CD8-positive, alpha-beta memory T cell (primary cell): ENCODE measurements around the gene FSTL3. TPM values are rescaled to one million over a fixed set of nuclear protein-coding genes. Genes with fewer than 3 reads are reported as not detected.
"Not testable (repeated sequence)": the region's sequence is repeated elsewhere in the genome, so short reads cannot be mapped to it uniquely, and the experiment has no call there.

Source experiments
- CTCF ChIA-PET: fragments of 350-600 bp; sonication (Branson Sonifier 250); formaldehyde crosslinking; loops from one replicate; lab custom pipeline; 2021; ENCODE audit warnings: antibody characterized with exemption; lab: Charles Lee
- POLR2A ChIA-PET: fragments of 350-600 bp; sonication (Branson Sonifier 250); formaldehyde crosslinking; loops from one replicate; lab custom pipeline; 2021; ENCODE audit warnings: antibody characterized with exemption; lab: Charles Lee
- DNase-seq, 5 donors: peaks; one replicate each; pipeline versions ENCODE4 v3.0.0 to v3.0.0-alpha.2; 2020 to 2022; ENCODE audit warnings: mixed read lengths in 1 of 5
- H3K27ac ChIP-seq: one replicate; pipeline ENCODE4 v1.7.0; 2013; ENCODE audit warnings: low read depth, mild to moderate bottlenecking, low read length, moderate library complexity
- H3K27me3 ChIP-seq: 2 replicates; pipeline ENCODE4 v1.7.0; 2013; ENCODE audit warnings: low read length, mild to moderate bottlenecking; ENCODE audit not compliant: insufficient read depth, poor library complexity, severe bottlenecking
- H3K36me3 ChIP-seq: 2 replicates; pipeline ENCODE4 v1.7.0; 2013; ENCODE audit warnings: mild to moderate bottlenecking, low read length, moderate library complexity; ENCODE audit not compliant: insufficient read depth
- H3K4me1 ChIP-seq: 2 replicates; pipeline ENCODE4 v1.7.0; 2013; ENCODE audit warnings: mild to moderate bottlenecking, low read length, moderate library complexity; ENCODE audit not compliant: insufficient read depth
- H3K4me3 ChIP-seq: 2 replicates; pipeline ENCODE4 v1.7.0; 2013; ENCODE audit warnings: mild to moderate bottlenecking, low read length
- H3K9me3 ChIP-seq: 2 replicates; pipeline ENCODE4 v1.7.0; 2013; ENCODE audit warnings: mild to moderate bottlenecking, low read length
- H3K27ac Mint-ChIP-seq, 8 donors: one replicate each; pipeline ENCODE4 v1.8.0; 2020 to 2021; ENCODE audit warnings: mixed read lengths in 8 of 8, mild to moderate bottlenecking in 6 of 8, inconsistent platforms in 3 of 8, moderate library complexity in 3 of 8
- H3K27me3 Mint-ChIP-seq, 2 donors: one replicate each; pipeline ENCODE4 v1.8.0; 2020 to 2021; ENCODE audit warnings: mixed read lengths in 2 of 2, mild to moderate bottlenecking in 1 of 2, moderate library complexity in 1 of 2
- H3K36me3 Mint-ChIP-seq, 3 donors: one replicate each; pipeline ENCODE4 v1.8.0; 2020 to 2021; ENCODE audit warnings: mixed read lengths in 3 of 3, inconsistent platforms in 1 of 3, mild to moderate bottlenecking in 1 of 3
- H3K4me1 Mint-ChIP-seq, 3 donors: one replicate each; pipeline ENCODE4 v1.8.0; 2020 to 2021; ENCODE audit warnings: mixed read lengths in 3 of 3, inconsistent platforms in 1 of 3, mild to moderate bottlenecking in 1 of 3
- H3K4me3 Mint-ChIP-seq, 7 donors: one replicate each; pipeline ENCODE4 v1.8.0; 2020 to 2021; ENCODE audit warnings: mixed read lengths in 7 of 7, mild to moderate bottlenecking in 6 of 7, moderate library complexity in 4 of 7, inconsistent platforms in 2 of 7
- H3K9me3 Mint-ChIP-seq, 5 donors: one replicate each; pipeline ENCODE4 v1.8.0; 2020 to 2022; ENCODE audit warnings: mixed read lengths in 5 of 5, mild to moderate bottlenecking in 3 of 5, moderate library complexity in 2 of 5, inconsistent platforms in 1 of 5
- polyA plus RNA-seq: library from polyadenylated mRNA; unstranded; fragments of 300-500 nt; fragmentation: Illumina TruSeq; gene quantifications from one replicate; pipeline ENCODE4 v1.2.3, GENCODE V29; 2021
- total RNA-seq, 2 experiments: library from RNA; stranded (reverse); gene quantifications; one replicate each; pipeline ENCODE4 v1.2.3, GENCODE V29; 2021

FSTL3 gene
- total and polyA plus RNA-seq, 3 experiments from 2014 or later = 0.81 to 8.0 (median 7.7) TPM

DNA sequence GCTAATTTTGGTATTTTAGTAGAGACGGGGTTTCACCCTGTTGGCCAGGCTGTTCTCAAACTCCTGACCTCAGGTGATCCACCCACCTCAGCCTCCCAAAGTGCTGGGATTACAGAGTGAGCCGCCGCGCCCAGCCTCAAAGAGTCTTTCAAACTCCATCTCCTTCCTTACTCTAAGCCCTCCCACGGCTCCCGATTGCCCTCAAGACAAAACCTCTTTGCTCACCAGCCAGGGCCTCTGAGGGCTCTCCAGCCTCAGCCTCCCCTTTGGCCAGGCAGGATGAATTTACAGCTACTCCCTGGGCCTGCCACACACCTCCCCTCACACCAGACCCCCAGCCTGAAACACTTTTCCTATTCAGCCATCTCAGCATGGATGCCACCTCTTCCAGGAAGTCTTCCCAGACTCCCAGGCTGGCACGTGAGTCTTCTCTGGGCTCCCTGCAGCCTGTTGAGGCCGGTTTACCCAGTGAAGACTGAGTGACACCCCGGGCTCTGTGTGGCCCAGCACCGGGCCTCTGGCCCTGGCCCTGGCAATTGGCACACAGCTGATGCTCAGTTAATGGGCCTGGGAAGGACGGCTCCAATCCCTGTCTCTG, 11.5 kb downstream of the FSTL3 start:
- Mint-ChIP-seq H3K4me3 (no peak overlapping the region), H3K27ac (peak overlapping the region in 1 of 8 donors; percentile 27), H3K9me3 (no peaks in the 10 kb centered on the region), H3K36me3 (no peaks in the 10 kb centered on the region), H3K4me1 (no peaks in the 10 kb centered on the region), H3K27me3 (peaks cover 0 to 2% of the 10 kb centered on the region in 2 donors)
- no peak overlapping the region for H3K27ac ChIP-seq
- POLR2A ChIA-PET = no interaction called here
- CTCF ChIA-PET = no interaction called here
- no peaks in the 10 kb centered on the region for H3K4me1 ChIP-seq
- no peak for DNase-seq
- H3K9me3 ChIP-seq = no peaks in the 10 kb centered on the region
- H3K27me3 ChIP-seq = no peaks in the 10 kb centered on the region
- H3K4me3 ChIP-seq = no peak overlapping the region
- H3K36me3 ChIP-seq = no peaks in the 10 kb centered on the region

DNA sequence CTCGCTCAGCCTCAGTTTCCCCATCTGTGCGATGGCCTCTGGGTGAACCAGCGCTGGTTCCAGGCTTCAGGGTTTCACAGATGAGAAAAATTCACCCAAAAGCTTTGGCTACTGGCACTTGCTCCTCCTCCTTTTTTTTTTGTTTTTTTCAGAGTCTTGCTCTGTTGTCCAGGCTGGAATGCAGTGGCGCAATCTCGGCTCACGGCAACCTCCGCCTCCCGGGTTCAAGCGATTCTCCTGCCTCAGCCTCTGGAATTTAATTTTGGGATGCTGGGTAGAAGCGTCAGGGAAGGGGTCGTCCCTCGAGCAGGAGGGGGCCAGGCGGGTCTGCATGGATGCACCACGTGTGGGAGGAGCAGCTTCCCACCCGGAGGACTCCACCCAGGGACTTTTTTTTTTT, 12.0 kb downstream of the FSTL3 start:
- H3K27ac ChIP-seq = no peak overlapping the region
- no peaks in the 10 kb centered on the region for H3K9me3 Mint-ChIP-seq
- CTCF ChIA-PET = no interaction called here
- peaks cover 0 to 2% of the 10 kb centered on the region in 2 donors for H3K27me3 Mint-ChIP-seq
- H3K9me3 ChIP-seq = no peaks in the 10 kb centered on the region
- H3K4me1 ChIP-seq = no peaks in the 10 kb centered on the region
- no peak overlapping the region for H3K4me3 Mint-ChIP-seq
- no peak for DNase-seq
- no peak overlapping the region for H3K27ac Mint-ChIP-seq
- POLR2A ChIA-PET = no interaction called here
- no peaks in the 10 kb centered on the region for H3K36me3 ChIP-seq
- H3K36me3 Mint-ChIP-seq = no peaks in the 10 kb centered on the region
- H3K4me3 ChIP-seq = no peak overlapping the region
- H3K4me1 Mint-ChIP-seq = no peaks in the 10 kb centered on the region
- no peaks in the 10 kb centered on the region for H3K27me3 ChIP-seq

DNA sequence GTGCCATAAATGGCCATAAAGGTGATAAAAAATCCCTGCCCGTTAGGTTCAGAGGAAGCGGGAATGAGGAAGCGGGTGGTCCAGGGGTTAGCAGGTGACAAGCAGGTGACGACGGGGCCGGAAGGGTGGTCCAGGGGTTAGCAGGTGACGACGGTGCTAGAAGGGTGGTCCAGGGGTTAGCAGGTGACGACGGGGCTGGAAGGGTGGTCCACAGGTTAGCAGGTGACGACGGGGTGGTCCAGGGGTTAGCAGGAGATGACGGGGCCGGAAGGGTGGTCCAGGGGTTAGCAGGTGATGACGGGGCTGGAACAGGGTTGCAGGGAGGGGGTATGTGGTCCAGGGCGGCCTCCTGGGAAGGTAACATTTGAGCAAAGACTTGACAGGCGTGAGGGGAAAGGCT, 12.8 kb downstream of the FSTL3 start:
- ChIA-PET POLR2A (no interaction called here), CTCF (no interaction called here)
- Histone ChIP-seq H3K27me3 (no peaks in the 10 kb centered on the region), H3K4me3 (no peak overlapping the region), H3K4me1 (no peaks in the 10 kb centered on the region), H3K9me3 (no peaks in the 10 kb centered on the region), H3K27ac (no peak overlapping the region), H3K36me3 (no peaks in the 10 kb centered on the region)
- Mint-ChIP-seq H3K27ac (no peak overlapping the region), H3K27me3 (peaks cover 0 to 2% of the 10 kb centered on the region in 2 donors), H3K9me3 (no peaks in the 10 kb centered on the region), H3K36me3 (no peaks in the 10 kb centered on the region), H3K4me3 (peak overlapping the region in 1 of 7 donors; percentile 44), H3K4me1 (no peaks in the 10 kb centered on the region)
- no peak for DNase-seq

DNA sequence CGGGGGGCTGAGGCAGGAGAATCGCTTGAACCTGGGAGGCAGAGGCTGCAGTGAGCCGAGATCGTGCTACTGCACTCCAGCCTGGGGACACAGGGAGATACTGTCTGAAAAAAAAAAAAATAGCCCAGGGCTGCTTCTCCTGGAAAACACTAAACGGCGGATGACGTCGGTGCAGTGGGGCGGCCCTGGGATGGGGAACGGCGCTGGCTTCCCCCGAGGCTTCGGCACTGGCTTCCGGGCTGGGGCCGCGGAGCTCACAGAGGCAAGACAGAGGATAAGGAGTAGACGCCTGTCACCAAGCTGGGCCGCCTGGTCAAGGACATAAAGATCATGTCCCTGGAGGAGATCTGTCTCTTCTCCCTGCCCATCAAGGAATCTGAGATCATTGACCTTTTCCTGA, 14.0 kb downstream of the FSTL3 start:
- Histone ChIP-seq H3K4me1 (no peaks in the 10 kb centered on the region), H3K27me3 (no peaks in the 10 kb centered on the region), H3K36me3 (no peaks in the 10 kb centered on the region), H3K9me3 (no peaks in the 10 kb centered on the region), H3K27ac (no peak overlapping the region), H3K4me3 (no peak overlapping the region)
- ChIA-PET CTCF (no interaction called here), POLR2A (no interaction called here)
- no peaks in the 10 kb centered on the region for H3K9me3 Mint-ChIP-seq
- no peaks in the 10 kb centered on the region for H3K36me3 Mint-ChIP-seq
- H3K4me1 Mint-ChIP-seq = peaks cover 0 to 7% (median 0%) of the 10 kb centered on the region in 3 donors
- no peak for DNase-seq
- no peak overlapping the region for H3K27ac Mint-ChIP-seq
- H3K4me3 Mint-ChIP-seq = no peak overlapping the region
- peaks cover 2 to 3% of the 10 kb centered on the region in 2 donors for H3K27me3 Mint-ChIP-seq

DNA sequence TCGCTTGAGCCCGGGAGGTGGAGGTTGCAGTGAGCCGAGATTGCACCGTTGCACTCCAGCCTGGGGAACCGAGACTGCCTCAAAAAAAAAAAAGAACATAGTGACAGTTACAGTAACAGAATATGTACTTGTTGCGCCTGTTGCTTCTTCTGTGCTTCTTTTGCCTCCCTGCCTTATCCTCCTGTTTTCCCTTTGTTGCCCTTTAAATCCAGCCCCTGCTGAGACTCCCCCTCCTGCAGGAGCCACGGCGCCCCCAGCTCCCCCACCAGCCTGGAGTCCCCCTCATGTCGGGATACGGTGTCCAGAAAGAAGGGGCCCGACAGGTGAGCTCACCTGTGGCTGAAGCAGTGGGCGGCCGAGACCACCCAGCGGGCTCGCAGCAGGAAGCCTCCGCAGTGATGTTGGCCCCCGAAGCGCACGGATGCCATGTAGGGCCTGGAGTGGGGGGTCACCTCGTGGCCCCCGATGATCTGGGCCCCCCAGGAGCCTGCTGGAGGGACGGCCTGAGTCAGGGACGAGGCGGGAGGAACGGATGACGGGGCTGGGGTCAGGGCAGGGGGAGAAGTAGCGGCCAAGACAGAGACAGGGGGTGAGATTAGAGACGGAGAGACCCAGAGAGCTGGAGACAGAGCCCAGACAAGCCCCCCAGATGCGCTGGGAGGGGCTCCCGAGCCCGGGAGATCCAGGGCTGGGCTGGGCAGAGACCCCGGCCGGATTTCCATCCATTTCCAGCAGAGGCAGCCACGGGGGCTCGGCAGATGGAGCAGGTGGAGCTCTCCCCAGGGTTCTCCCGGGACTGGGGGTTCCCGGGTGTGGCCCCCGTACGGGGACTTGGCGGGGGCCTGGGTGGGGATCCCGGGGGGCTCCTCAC, 18.5 kb downstream of the FSTL3 start:
- Histone ChIP-seq H3K27ac (no peak overlapping the region), H3K36me3 (no peaks in the 10 kb centered on the region), H3K4me3 (no peak overlapping the region), H3K9me3 (no peaks in the 10 kb centered on the region), H3K27me3 (peaks cover 4% of the 10 kb centered on the region), H3K4me1 (no peaks in the 10 kb centered on the region)
- Mint-ChIP-seq H3K4me3 (peak overlapping the region in 1 of 7 donors; percentile 14), H3K27ac (peak overlapping the region in 1 of 8 donors; percentile 82), H3K9me3 (no peaks in the 10 kb centered on the region), H3K36me3 (no peaks in the 10 kb centered on the region), H3K4me1 (peaks cover 0 to 12% (median 2%) of the 10 kb centered on the region in 3 donors), H3K27me3 (peaks cover 15 to 25% of the 10 kb centered on the region in 2 donors)
- DNase-seq = no peak
- ChIA-PET POLR2A (no interaction called here), CTCF (no interaction called here)

DNA sequence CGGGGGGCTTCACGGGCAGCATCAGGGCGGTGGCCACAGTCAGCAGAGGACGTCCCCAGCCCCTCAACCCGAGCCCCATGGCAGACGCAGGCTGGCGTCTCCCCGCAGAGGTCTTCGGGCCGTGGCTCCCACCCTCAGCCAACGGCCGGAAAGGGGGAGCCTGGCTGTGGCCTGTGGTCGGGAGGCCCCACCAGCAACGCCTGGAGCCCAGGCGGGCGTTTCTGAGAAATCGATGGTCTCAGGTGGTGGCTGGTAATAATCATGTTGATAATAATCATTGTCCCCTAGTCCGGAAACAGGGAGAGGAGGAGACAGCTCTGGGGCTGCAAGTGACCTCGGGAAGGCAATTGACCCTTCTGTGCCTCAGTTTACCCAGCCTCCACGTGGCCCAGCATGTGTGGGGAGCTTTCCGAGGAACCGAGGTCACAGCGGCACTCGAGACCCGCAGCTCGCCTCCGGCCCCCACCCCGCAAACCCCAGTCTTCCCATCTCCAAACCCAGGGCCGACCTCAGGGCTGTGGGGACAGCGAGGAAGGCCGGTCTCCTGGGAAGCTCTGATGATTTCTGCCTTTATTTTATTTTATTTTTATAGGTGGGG, 19.3 kb downstream of the FSTL3 start, which contains the start of gene PRSS57:
Gene PRSS57, minus strand, starts transcription at position 101 of the 598 bp plus-strand sequence. Its CDS starts 22 bp downstream, at position 79.
- Mint-ChIP-seq H3K9me3 (no peaks in the 10 kb centered on the region), H3K27ac (peak within 1 kb of the TSS in 1 of 8 donors; percentile 82), H3K36me3 (no peaks in the 10 kb centered on the region), H3K4me3 (peak within 1 kb of the TSS in 2 of 7 donors; percentile 14 to 36), H3K27me3 (peaks cover 15 to 25% of the 10 kb centered on the region in 2 donors), H3K4me1 (peaks cover 0 to 12% (median 2%) of the 10 kb centered on the region in 3 donors)
- POLR2A ChIA-PET = no interaction called here
- no peaks in the 10 kb centered on the region for H3K4me1 ChIP-seq
- H3K27ac ChIP-seq = no peak within 1 kb of the TSS
- H3K27me3 ChIP-seq = peaks cover 4% of the 10 kb centered on the region
- DNase-seq = no peak
- H3K9me3 ChIP-seq = no peaks in the 10 kb centered on the region
- H3K36me3 ChIP-seq = no peaks in the 10 kb centered on the region
- H3K4me3 ChIP-seq = no peak within 1 kb of the TSS
- CTCF ChIA-PET = no interaction called here

DNA sequence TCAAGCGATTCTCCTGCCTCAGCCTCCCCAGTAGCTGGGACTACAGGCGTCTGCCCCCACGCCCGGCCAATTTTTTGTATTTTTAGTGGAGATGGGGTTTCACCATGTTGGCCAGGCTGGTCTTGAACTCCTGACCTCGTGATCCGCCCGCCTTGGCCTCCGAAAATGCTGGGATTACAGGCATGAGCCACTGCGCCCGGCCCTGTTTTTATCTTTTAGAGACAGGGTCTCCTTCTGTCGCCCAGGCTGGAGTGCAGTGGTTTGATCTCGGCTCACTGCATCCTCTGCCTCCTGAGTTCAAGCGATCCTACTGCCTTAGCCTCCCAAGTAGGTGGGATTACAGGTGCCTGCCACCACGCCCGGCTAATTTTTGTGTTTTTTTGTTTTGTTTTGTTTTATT, 22.3 kb downstream of the FSTL3 start:
- H3K27me3 ChIP-seq, POLR2A ChIA-PET, H3K27ac ChIP-seq, H3K4me1 ChIP-seq, H3K4me3 ChIP-seq, H3K9me3 ChIP-seq, H3K27ac Mint-ChIP-seq, H3K4me3 Mint-ChIP-seq, DNase-seq, H3K9me3 Mint-ChIP-seq, CTCF ChIA-PET, H3K36me3 Mint-ChIP-seq, H3K36me3 ChIP-seq: not testable (repeated sequence)
- peaks cover 3 to 21% (median 12%) of the 10 kb centered on the region in 3 donors for H3K4me1 Mint-ChIP-seq
- peaks cover 24 to 32% of the 10 kb centered on the region in 2 donors for H3K27me3 Mint-ChIP-seq

DNA sequence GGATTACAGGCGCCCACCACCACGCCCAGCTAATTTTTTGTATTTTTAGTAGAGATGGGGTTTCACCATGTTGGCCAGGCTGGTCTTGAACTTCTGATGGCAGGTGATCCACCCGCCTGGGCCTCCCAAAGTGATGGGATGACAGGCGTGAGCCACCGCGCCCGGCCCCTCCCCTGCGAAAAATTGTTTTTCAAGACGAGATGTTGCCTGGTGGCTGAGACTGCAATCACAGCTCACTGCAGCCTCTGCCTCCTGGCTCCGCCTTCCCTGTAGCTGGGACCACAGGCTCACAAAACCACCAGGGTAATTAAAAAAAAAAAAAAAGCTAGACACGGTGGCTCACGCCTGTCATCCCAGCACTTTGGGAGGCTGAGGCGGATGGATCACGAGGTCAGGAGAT, 23.7 kb downstream of the FSTL3 start:
- H3K27ac ChIP-seq, H3K36me3 Mint-ChIP-seq, H3K9me3 Mint-ChIP-seq, CTCF ChIA-PET, H3K27ac Mint-ChIP-seq, H3K4me3 ChIP-seq, H3K4me1 ChIP-seq, H3K27me3 ChIP-seq, DNase-seq, H3K36me3 ChIP-seq, H3K9me3 ChIP-seq, POLR2A ChIA-PET: not testable (repeated sequence)
- Mint-ChIP-seq H3K27me3 (peaks cover 21 to 34% of the 10 kb centered on the region in 2 donors), H3K4me1 (peaks cover 3 to 23% (median 13%) of the 10 kb centered on the region in 3 donors), H3K4me3 (peak overlapping the region in 1 of 7 donors; percentile 61)
